HCT116 (cell line): ENCODE data around the gene CHI3L2. TPM values are rescaled to one million over a fixed set of nuclear protein-coding genes. Genes with fewer than 3 reads are reported as not detected.

ENCODE experiments used
- ATAC-seq: fragments of 200-7000 bp; cut with Tn5 transposase; 2 replicates; pipeline ENCODE4 v1.9.1; 2020; ENCODE audit warnings: mild to moderate bottlenecking, moderate library complexity
- BruUV-seq: library from RNA; stranded (reverse); fragments of 400-500 nt; replicated peaks from 2 replicates; lab custom pipeline; 2021; lab: Mats Ljungman, UMichigan
- CTCF ChIA-PET: fragments of 300-600 bp; sonication (Branson Sonifier 250); formaldehyde crosslinking; loops from one replicate; lab custom pipeline; 2021; ENCODE audit warnings: antibody characterized with exemption; lab: Charles Lee
- POLR2A ChIA-PET: fragments of 300-600, 350-600 bp; sonication (Branson Sonifier 250); formaldehyde crosslinking; loops from one replicate; lab custom pipeline; 2021; ENCODE audit warnings: antibody characterized with exemption; lab: Charles Lee
- RAD21 ChIA-PET, 2 experiments: fragments of 300-600 bp; sonication (Branson Sonifier 250); formaldehyde crosslinking; loops; one replicate each; lab custom pipeline; 2023; ENCODE audit warnings: low total read pairs in 2 of 2; ENCODE audit not compliant: uncharacterized antibody in 2 of 2, unreplicated experiment in 2 of 2, low non-redundant PET in 1 of 2; lab: Charles Lee
- DNase-seq: peaks from one replicate; pipeline ENCODE4 v3.0.0-alpha.2; 2010; ENCODE audit warnings: low read depth, low spot score
- H2AFZ ChIP-seq: fragments of 200-600 bp; shearing (Covaris generic), sonication (generic); 2 replicates; pipeline ENCODE4 v1.6.1; 2017; ENCODE audit warnings: low read depth, mixed run types, mixed read lengths, antibody characterized with exemption, low read length; ENCODE audit not compliant: poor library complexity, severe bottlenecking
- H3K27ac ChIP-seq: 2 replicates; pipeline ENCODE4 v1.5.1; 2012; ENCODE audit warnings: low read depth, low read length
- H3K27me3 ChIP-seq: fragments of 200-600 bp; sonication (generic); 2 replicates; pipeline ENCODE4 v1.6.1; 2016; ENCODE audit warnings: mixed run types, low read length, mixed read lengths; ENCODE audit not compliant: insufficient read depth
- H3K36me3 ChIP-seq, 2 experiments: fragments of 200-500 bp in 1 of 2; fragments of 200-600 bp in 1 of 2; sonication (Bioruptor generic) in 1 of 2; sonication (generic) in 1 of 2; 2 replicates each; pipeline versions ENCODE4 v1.5.1 to v1.6.1; 2014 to 2016; ENCODE audit warnings: low read length in 2 of 2, inconsistent platforms in 1 of 2, mixed read lengths in 1 of 2, mixed run types in 1 of 2; ENCODE audit not compliant: insufficient read depth in 2 of 2, control insufficient read depth in 1 of 2
- H3K4me1 ChIP-seq, 2 experiments: fragments of 200-600 bp in 1 of 2; sonication (generic) in 1 of 2; 2 replicates each; pipeline versions ENCODE4 v1.5.1 to v1.6.1; 2012 to 2017; ENCODE audit warnings: low read length in 2 of 2, inconsistent platforms in 1 of 2, mild to moderate bottlenecking in 1 of 2, mixed read lengths in 1 of 2, mixed run types in 1 of 2, moderate library complexity in 1 of 2; ENCODE audit not compliant: insufficient read depth in 2 of 2, control insufficient read depth in 1 of 2
- H3K4me2 ChIP-seq: fragments of 200-600 bp; sonication (generic); 2 replicates; pipeline ENCODE4 v1.6.1; 2017; ENCODE audit warnings: mixed run types, low read length, mixed read lengths
- H3K4me3 ChIP-seq, 2 experiments: fragments of 200-600 bp in 1 of 2; sonication (generic) in 1 of 2; replicated peaks in 1 of 2; 2 replicates each; pipeline ENCODE4 v1.5.1; 2011 to 2016; ENCODE audit warnings: low read length in 2 of 2, control low read depth in 1 of 2, low read depth in 1 of 2, mild to moderate bottlenecking in 1 of 2, mixed read lengths in 1 of 2, mixed run types in 1 of 2
- H3K79me2 ChIP-seq: fragments of 200-600 bp; sonication (generic); 2 replicates; pipeline ENCODE4 v1.6.1; 2017; ENCODE audit warnings: mild to moderate bottlenecking, mixed run types, low read length, moderate library complexity, mixed read lengths; ENCODE audit not compliant: insufficient read depth
- H3K9ac ChIP-seq: fragments of 200-600 bp; sonication (generic); 2 replicates; pipeline ENCODE4 v1.6.1; 2016; ENCODE audit warnings: low read length, mixed read lengths
- H3K9me2 ChIP-seq: fragments of 200-600 bp; sonication (generic), shearing (Covaris generic); 2 replicates; pipeline ENCODE4 v1.6.1; 2017; ENCODE audit warnings: mixed run types, mild to moderate bottlenecking, moderate library complexity; ENCODE audit not compliant: insufficient read depth
- H3K9me3 ChIP-seq, 2 experiments: fragments of 200-500 bp in 1 of 2; fragments of 200-600 bp in 1 of 2; sonication (Bioruptor generic) in 1 of 2; sonication (generic) in 1 of 2; 2 replicates each; pipeline ENCODE4 v1.6.1; 2014 to 2017; ENCODE audit warnings: low read length in 2 of 2, mixed read lengths in 2 of 2, inconsistent platforms in 1 of 2, low read depth in 1 of 2, mild to moderate bottlenecking in 1 of 2, mixed run types in 1 of 2, moderate library complexity in 1 of 2; ENCODE audit not compliant: control insufficient read depth in 1 of 2, insufficient read depth in 1 of 2
- H4K20me1 ChIP-seq: fragments of 200-600 bp; sonication (generic), shearing (Covaris generic); 2 replicates; pipeline ENCODE4 v1.6.1; 2017; ENCODE audit warnings: mixed run types, mild to moderate bottlenecking, moderate library complexity; ENCODE audit not compliant: insufficient read depth
- CBX3 ChIP-seq: IDR thresholded peaks from 2 replicates; pipeline ENCODE4 v1.6.1; 2012; ENCODE audit warnings: low read depth
- CEBPB ChIP-seq: IDR thresholded peaks from 2 replicates; pipeline ENCODE4 v1.6.1; 2012; ENCODE audit warnings: low read depth
- EGR1 ChIP-seq: IDR thresholded peaks from 2 replicates; pipeline ENCODE4 v1.6.1; 2012; ENCODE audit warnings: low read depth
- ELF1 ChIP-seq: IDR thresholded peaks from 2 replicates; pipeline ENCODE4 v1.6.1; 2012; ENCODE audit warnings: low read depth, borderline replicate concordance
- EZH2 ChIP-seq: fragments of 200-600 bp; sonication (generic); IDR thresholded peaks from 2 replicates; pipeline ENCODE4 v1.6.1; 2017; ENCODE audit warnings: antibody characterized with exemption, mixed run types
- FOSL1 ChIP-seq: IDR thresholded peaks from 2 replicates; pipeline ENCODE4 v1.6.1; 2012; ENCODE audit warnings: low read depth
- POLR2A ChIP-seq: IDR thresholded peaks from 2 replicates; pipeline ENCODE4 v1.7.0; 2011; ENCODE audit warnings: borderline replicate concordance; ENCODE audit not compliant: insufficient read depth, insufficient read length; ENCODE audit errors: extremely low read depth
- POLR2AphosphoS5 ChIP-seq: IDR thresholded peaks from 2 replicates; pipeline ENCODE4 v1.6.1; 2011; ENCODE audit warnings: mild to moderate bottlenecking, low read depth, low read length, moderate library complexity
- RAD21 ChIP-seq: IDR thresholded peaks from 2 replicates; pipeline ENCODE4 v1.6.1; 2012; ENCODE audit warnings: low read depth, mild to moderate bottlenecking
- SIN3A ChIP-seq: IDR thresholded peaks from 2 replicates; pipeline ENCODE4 v1.6.1; 2012; ENCODE audit warnings: low read depth
- SP1 ChIP-seq: IDR thresholded peaks from 2 replicates; pipeline ENCODE4 v1.6.1; 2012; ENCODE audit warnings: low read depth
- TCF7L2 ChIP-seq: IDR thresholded peaks from 2 replicates; pipeline ENCODE4 v1.7.0; 2011; ENCODE audit warnings: borderline replicate concordance, inconsistent platforms; ENCODE audit not compliant: insufficient read depth, insufficient read length; ENCODE audit errors: extremely low read depth
- ZFX ChIP-seq: fragments of 450-650 bp; IDR thresholded peaks from 2 replicates; pipeline ENCODE4 v1.6.1; 2017
- ZNF274 ChIP-seq: fragments of 200-500 bp; sonication (Bioruptor generic); IDR thresholded peaks from 2 replicates; pipeline ENCODE4 v1.6.1; 2014; ENCODE audit warnings: mild to moderate bottlenecking, low read depth, low read length, inconsistent platforms
- intact Hi-C: fragments of 100-400 bp; cut with micrococcal nuclease; formaldehyde crosslinking; loops from 2 replicates; pipeline ENCODE4 v1.10.0; 2022
- total RNA-seq: library from RNA; stranded (reverse); gene quantifications from one replicate; pipeline ENCODE4 v1.2.1, GENCODE V29; 2021; ENCODE audit not compliant: unreplicated experiment
- TF ChIP-seq, protein P1 (sequence below): IDR thresholded peaks from 2 replicates; pipeline ENCODE4 v1.6.1; 2012
- TF ChIP-seq, protein P2 (sequence below): IDR thresholded peaks from 2 replicates; pipeline ENCODE4 v1.6.1; 2012; ENCODE audit warnings: low read depth
- TF ChIP-seq, protein P3 (sequence below), 3 experiments: fragments of 200-600 bp in 1 of 3; sonication (generic) in 1 of 3; IDR thresholded peaks in 2 of 3; conservative IDR thresholded peaks in 1 of 3; 2 replicates each; pipeline ENCODE4 v1.5.1; 2012 to 2017; ENCODE audit warnings: low read depth in 2 of 3, low read length in 2 of 3, antibody characterized with exemption in 1 of 3, borderline replicate concordance in 1 of 3, control low read depth in 1 of 3, mild to moderate bottlenecking in 1 of 3, mixed read lengths in 1 of 3, mixed run types in 1 of 3, moderate library complexity in 1 of 3; ENCODE audit not compliant: insufficient read depth in 1 of 3
- TF ChIP-seq, protein P4 (sequence below): IDR thresholded peaks from 2 replicates; pipeline ENCODE4 v1.6.1; 2012
- TF ChIP-seq, protein P5 (sequence below): IDR thresholded peaks from 2 replicates; pipeline ENCODE4 v1.6.1; 2011; ENCODE audit warnings: mild to moderate bottlenecking, low read length, moderate library complexity; ENCODE audit not compliant: insufficient replicate concordance; ENCODE audit errors: extremely low read depth

CHI3L2 gene
- total RNA-seq, 1 experiment from 2014 or later = not detected

DNA sequence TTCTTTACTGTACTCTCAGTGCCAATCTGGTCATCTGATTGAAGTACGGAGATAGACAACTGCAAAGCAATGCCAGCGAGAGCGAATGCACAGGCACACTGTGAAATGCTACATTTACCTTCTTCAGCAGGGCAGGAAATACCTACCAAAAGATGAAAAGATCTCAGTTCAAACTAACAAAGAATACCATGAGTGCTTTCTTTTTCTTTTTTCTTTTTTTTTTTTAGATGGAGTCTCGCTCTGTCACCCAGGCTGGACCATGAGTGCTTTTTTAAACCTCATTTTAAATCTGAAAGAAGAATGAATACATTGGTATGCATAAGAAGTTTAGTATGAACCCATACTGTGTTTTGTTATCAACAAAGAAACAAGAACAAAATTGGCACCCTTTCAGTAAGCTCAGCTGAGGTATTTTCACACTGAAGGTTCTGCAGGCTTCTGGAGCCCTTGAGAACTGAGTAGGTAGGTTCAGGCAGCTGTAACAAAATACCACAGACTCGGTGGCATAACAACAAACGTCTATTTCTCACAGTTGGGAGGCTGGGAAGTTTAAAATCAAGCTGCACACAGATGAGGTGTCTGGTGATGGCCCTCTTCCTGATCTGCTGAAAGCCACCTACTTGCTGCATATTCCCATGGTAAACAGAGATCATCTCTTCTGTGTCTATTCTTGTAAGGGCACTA is 1.7 kb upstream of the CHI3L2 start:
- TF ChIP-seq POLR2AphosphoS5 = no peak
- TF ChIP-seq EZH2 = no peak
- TF ChIP-seq, protein P1, sequence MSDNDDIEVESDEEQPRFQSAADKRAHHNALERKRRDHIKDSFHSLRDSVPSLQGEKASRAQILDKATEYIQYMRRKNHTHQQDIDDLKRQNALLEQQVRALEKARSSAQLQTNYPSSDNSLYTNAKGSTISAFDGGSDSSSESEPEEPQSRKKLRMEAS = no peak
- no peak for TF ChIP-seq FOSL1
- TF ChIP-seq CBX3 = no peak
- no peak for TF ChIP-seq SIN3A
- TF ChIP-seq TCF7L2 = no peak
- no peak for TF ChIP-seq RAD21
- TF ChIP-seq ELF1 = no peak
- no peak for TF ChIP-seq POLR2A
- TF ChIP-seq, protein P2, sequence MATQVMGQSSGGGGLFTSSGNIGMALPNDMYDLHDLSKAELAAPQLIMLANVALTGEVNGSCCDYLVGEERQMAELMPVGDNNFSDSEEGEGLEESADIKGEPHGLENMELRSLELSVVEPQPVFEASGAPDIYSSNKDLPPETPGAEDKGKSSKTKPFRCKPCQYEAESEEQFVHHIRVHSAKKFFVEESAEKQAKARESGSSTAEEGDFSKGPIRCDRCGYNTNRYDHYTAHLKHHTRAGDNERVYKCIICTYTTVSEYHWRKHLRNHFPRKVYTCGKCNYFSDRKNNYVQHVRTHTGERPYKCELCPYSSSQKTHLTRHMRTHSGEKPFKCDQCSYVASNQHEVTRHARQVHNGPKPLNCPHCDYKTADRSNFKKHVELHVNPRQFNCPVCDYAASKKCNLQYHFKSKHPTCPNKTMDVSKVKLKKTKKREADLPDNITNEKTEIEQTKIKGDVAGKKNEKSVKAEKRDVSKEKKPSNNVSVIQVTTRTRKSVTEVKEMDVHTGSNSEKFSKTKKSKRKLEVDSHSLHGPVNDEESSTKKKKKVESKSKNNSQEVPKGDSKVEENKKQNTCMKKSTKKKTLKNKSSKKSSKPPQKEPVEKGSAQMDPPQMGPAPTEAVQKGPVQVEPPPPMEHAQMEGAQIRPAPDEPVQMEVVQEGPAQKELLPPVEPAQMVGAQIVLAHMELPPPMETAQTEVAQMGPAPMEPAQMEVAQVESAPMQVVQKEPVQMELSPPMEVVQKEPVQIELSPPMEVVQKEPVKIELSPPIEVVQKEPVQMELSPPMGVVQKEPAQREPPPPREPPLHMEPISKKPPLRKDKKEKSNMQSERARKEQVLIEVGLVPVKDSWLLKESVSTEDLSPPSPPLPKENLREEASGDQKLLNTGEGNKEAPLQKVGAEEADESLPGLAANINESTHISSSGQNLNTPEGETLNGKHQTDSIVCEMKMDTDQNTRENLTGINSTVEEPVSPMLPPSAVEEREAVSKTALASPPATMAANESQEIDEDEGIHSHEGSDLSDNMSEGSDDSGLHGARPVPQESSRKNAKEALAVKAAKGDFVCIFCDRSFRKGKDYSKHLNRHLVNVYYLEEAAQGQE = no peak
- TF ChIP-seq, protein P3, sequence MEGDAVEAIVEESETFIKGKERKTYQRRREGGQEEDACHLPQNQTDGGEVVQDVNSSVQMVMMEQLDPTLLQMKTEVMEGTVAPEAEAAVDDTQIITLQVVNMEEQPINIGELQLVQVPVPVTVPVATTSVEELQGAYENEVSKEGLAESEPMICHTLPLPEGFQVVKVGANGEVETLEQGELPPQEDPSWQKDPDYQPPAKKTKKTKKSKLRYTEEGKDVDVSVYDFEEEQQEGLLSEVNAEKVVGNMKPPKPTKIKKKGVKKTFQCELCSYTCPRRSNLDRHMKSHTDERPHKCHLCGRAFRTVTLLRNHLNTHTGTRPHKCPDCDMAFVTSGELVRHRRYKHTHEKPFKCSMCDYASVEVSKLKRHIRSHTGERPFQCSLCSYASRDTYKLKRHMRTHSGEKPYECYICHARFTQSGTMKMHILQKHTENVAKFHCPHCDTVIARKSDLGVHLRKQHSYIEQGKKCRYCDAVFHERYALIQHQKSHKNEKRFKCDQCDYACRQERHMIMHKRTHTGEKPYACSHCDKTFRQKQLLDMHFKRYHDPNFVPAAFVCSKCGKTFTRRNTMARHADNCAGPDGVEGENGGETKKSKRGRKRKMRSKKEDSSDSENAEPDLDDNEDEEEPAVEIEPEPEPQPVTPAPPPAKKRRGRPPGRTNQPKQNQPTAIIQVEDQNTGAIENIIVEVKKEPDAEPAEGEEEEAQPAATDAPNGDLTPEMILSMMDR (IDR thresholded peaks at IDR 0.05 in 2 of 3, conservative IDR thresholded peaks at IDR 0.05 in 1 of 3; ENCODE audit: borderline replicate concordance in 1 of 3, insufficient read depth in 1 of 3, low read depth in 2 of 3, low read length in 2 of 3) = no peak
- no peak for TF ChIP-seq ZNF274
- TF ChIP-seq, protein P4, sequence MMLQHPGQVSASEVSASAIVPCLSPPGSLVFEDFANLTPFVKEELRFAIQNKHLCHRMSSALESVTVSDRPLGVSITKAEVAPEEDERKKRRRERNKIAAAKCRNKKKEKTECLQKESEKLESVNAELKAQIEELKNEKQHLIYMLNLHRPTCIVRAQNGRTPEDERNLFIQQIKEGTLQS = no peak
- no peak for TF ChIP-seq EGR1
- TF ChIP-seq ZFX = no peak
- TF ChIP-seq SP1 = no peak
- no peak for TF ChIP-seq CEBPB
- TF ChIP-seq, protein P5, sequence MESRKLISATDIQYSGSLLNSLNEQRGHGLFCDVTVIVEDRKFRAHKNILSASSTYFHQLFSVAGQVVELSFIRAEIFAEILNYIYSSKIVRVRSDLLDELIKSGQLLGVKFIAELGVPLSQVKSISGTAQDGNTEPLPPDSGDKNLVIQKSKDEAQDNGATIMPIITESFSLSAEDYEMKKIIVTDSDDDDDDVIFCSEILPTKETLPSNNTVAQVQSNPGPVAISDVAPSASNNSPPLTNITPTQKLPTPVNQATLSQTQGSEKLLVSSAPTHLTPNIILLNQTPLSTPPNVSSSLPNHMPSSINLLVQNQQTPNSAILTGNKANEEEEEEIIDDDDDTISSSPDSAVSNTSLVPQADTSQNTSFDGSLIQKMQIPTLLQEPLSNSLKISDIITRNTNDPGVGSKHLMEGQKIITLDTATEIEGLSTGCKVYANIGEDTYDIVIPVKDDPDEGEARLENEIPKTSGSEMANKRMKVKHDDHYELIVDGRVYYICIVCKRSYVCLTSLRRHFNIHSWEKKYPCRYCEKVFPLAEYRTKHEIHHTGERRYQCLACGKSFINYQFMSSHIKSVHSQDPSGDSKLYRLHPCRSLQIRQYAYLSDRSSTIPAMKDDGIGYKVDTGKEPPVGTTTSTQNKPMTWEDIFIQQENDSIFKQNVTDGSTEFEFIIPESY = no peak
- TF ChIP-seq, all 23 proteins: peak for 0
- ChIA-PET POLR2A (no interaction called here), CTCF (no interaction called here), RAD21 (no interaction called here)
- H4K20me1 ChIP-seq = no peaks in the 10 kb centered on the region
- no peak overlapping the region for H3K27ac ChIP-seq
- H2AFZ ChIP-seq = no peak overlapping the region
- H3K9ac ChIP-seq = no peak overlapping the region
- no peak overlapping the region for H3K4me2 ChIP-seq
- intact Hi-C loops = loop anchor here (10.0 kb wide), 2 partner anchors 191 to 539 kb away; no protein-coding TSS in a partner anchor
- no TSS peak for BruUV-seq
- H3K9me2 ChIP-seq = 0 out of 2 replicates have a peak, but pooled peaks cover 3% of the 10 kb centered on the region
- DNase-seq (no peak), ATAC-seq (no peak)
- peaks cover 18 to 21% of the 10 kb centered on the region in 2 experiments for H3K4me1 ChIP-seq
- no peak overlapping the region for H3K4me3 ChIP-seq
- no peaks in the 10 kb centered on the region for H3K36me3 ChIP-seq
- no peaks in the 10 kb centered on the region for H3K27me3 ChIP-seq
- H3K79me2 ChIP-seq = no peaks in the 10 kb centered on the region
- H3K9me3 ChIP-seq = no peaks in the 10 kb centered on the region
